A549 treated with AZD2906 at 1 μM for 4 hours (cell line): ENCODE measurements around the gene FRA10AC1. TPM values are rescaled to one million over a fixed set of nuclear protein-coding genes. Genes with fewer than 3 reads are reported as not detected.

Experiments used
- total RNA-seq: library from RNA; stranded (reverse); fragments of 200-300 nt; extraction: Qiagen RNA extraction; gene quantifications from 5 replicates; pipeline ENCODE4 v1.2.3, GENCODE V29; 2022

The FRA10AC1 gene
- 4.5 to 5.5 TPM (median 5.2 TPM) in 5 replicates for total RNA-seq

DNA sequence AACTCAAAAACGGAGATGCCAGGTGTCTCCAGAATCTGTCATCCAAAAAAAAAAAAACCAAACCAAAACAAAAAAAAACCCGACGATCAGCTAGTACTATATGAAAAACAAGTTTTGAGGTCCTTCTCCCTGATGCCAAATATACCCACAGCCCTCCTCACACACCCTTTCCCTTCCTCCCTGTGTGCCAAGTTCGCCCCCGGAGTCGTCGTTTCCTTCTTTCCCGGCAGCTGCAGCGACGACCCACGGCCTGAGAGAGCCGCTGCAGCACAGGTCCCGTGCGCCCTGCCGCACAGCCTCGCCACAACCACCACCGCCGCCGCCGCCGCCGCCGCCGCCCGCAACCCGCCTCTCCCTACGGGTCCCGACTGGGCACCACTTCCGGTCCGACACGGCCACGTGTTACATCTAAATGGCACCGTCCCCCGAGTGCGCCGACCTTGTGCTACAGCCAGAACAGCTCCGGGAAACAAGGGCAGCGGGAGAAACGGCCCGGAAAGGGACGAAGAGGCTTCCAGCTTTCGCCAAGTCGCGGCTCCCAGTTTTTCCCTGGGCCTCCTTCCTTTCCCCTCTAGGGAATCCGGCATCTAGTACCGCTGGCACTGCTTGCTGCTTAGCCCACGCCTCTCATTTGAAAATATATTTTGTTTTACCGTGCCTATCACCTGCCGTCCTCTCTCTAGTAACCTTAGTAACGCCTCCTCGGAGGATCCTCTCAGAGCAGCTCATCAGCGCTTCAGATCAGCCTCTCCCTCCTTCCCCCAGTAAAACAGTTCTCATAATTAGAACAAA is at the start of gene FRA10AC1:
Gene FRA10AC1, minus strand, starts transcription at position 383 of the 792 bp plus-strand sequence. CDS start 2,486 bp downstream, outside the sequence.

Other genes with a start within 250 kb of the FRA10AC1 start
- gene MYOF, start 220.3 kb downstream of the FRA10AC1 start, total RNA-seq = 181 to 268 TPM (median 202 TPM) in 5 replicates
- 55.1 to 72.8 TPM (median 61.4 TPM) in 5 replicates for gene CEP55, start 206.0 kb downstream of the FRA10AC1 start, total RNA-seq
- gene FFAR4, start 135.9 kb downstream of the FRA10AC1 start, total RNA-seq = 0.04 to 0.14 TPM (median 0.09 TPM) in 5 replicates
- gene RBP4, start 101.4 kb downstream of the FRA10AC1 start, total RNA-seq = 5.6 to 10.8 TPM (median 9.0 TPM) in 5 replicates
- gene PDE6C, start 90.1 kb downstream of the FRA10AC1 start, total RNA-seq = not detected in 5 replicates
- gene LGI1, start 55.3 kb upstream of the FRA10AC1 start, total RNA-seq = not detected in 5 replicates
- 7.7 to 9.0 TPM (median 8.4 TPM) in 5 replicates for gene SLC35G1, start 191.4 kb upstream of the FRA10AC1 start, total RNA-seq